COLO829 (cell line): ENCODE measurements around the gene SERPINB1.
"Not testable (repeated sequence)": the region's sequence is repeated elsewhere in the genome, so short reads cannot be mapped to it uniquely, and the experiment has no call there.

Source experiments
- DNase-seq: peaks from one replicate; pipeline ENCODE4 v3.0.0; 2012; ENCODE audit warnings: low spot score

The SERPINB1 gene

DNA sequence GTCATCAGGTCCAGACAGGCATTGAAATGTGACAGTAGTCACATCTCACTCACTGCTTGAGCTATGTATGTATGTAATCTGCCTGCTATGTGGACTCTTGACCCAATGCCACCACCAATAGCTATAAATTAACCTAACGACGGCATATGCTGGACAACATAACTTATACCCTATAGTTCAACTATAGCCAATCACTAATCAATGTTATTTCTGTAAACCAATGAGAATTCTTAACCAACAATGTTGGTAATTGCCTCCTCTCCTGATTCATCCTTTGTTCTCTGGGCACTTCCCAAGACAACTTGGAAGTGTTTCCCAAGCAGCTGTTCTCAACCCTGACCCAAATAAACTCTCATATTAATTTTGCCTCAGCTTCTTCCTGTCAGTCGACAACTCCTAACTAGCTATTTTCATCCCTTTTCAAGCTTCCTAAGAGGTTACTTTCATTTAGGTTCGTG is 24.1 kb upstream of the SERPINB1 start:
- no peak for DNase-seq

DNA sequence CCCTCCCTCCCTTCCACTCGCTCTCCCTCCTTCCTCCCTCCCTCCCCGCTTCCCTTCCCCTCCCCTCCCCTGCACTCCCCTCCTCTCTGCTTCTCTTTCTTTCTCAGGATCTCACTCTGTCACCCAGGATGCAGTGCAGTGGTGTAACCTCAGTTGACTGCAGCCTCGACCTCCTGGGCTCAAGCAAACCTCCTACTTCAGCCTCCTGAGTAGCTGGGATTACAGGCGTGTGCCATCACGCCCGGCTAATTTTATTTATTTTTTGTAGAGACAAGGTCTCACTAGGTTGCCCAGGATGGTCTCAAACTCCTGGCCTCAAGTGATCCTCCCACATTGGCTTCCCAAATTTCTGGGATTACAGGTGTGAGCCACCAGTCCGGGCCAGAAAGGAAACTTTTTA is 23.6 kb upstream of the SERPINB1 start:
- DNase-seq = no peak

GRCh38 chr6:2863901-2864300 is 22.2 kb upstream of the SERPINB1 start:
- DNase-seq = no peak

DNA sequence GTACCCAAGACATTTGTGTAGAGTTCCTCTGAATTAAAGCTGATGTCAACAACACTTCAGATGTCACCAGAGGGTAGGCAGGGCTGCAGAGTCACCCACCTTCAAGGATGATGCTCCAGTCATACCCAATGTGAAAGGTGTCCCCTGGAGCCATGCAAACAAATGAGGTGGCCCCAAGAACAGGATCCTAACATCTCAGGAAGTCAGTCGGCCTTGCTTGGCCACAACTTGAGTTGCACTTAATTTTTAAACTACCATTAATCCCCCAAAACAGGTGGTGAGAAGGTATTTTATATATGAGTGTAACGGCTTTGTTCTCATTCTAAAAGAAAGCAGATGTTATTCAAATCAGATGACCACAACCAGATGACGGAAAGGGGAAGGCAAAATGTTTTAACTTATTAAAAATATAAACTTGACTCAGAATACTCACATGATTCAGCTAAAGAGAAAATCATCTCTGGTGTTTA is 21.1 kb upstream of the SERPINB1 start:
- no peak for DNase-seq

GRCh38 chr6:2861822-2862164 is 20.1 kb upstream of the SERPINB1 start:
- DNase-seq = no peak

- DNase-seq = no peak
Measured at GRCh38 chr6:2861060-2861821, 19.6 kb upstream of the SERPINB1 start.

- not testable (repeated sequence) for DNase-seq
Measured at GRCh38 chr6:2860706-2861059, 19.0 kb upstream of the SERPINB1 start.

DNA sequence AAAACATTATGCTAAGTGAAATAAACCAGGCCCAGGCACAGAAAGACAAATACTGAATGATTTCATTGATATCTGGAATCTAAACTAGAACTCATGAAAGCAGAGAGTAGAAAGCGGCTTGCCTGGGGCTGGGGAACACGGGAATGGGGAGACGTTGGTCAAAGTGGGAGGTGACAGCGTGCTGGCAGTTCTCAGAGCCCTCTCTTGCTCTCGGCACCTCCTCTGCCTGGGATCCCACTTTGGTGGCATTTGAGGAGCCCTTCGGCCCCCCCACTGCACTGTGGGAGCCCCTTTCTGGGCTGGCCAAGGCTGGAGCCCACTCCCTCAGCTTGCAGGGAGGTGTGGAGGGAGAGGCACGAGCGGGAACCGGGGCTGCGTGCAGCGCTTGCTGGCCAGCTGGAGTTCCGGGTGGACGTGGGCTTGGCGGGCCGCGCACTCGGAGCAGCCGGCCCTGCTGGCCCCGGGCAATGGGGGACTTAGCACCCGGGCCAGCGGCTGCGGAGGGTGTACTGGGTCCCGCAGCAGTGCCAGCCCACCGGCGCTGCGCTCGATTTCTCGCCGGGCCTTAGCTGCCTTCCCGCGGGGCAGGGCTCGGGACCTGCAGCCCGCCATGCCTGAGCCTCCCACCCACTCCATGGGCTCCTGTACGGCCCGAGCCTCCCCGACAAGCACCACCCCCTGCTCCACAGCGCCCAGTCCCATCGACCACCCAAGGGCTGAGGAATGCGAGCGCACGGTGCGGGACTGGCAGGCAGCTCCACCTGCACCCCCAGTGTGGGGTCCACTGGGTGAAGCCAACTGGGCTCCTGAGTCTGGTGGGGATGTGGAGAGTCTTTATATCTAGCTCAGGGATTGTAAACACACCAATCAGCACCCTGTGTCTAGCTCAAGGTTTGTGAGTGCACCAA is 18.4 kb upstream of the SERPINB1 start:
- not testable (repeated sequence) for DNase-seq

DNA sequence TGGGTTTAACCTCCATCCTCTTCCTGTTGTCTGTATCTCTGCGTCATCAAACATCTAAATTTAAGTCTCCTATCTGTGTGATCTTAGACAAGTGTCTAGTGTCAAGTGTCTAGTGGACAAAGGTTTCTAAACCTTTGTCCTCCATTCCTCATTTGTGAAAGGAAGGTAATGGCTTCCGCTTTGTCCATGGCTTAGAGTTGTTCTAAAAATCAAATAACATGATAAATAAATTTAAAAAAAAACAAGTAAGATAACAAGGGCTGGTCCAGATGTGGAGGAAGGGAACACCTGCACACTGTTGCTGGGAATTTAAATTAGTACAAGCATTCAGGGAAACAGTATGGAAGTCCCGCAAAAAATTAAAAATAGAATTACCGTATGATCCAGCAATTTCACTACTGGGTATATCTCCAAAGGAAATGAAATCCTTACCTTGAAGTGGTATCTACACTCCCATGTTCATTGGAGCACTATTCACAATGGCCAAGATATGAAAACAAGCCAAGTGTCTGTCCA is 17.6 kb upstream of the SERPINB1 start:
- no peak for DNase-seq

- DNase-seq = peak; percentile 50
Measured at GRCh38 chr6:2857580-2858337, 16.1 kb upstream of the SERPINB1 start.

DNA sequence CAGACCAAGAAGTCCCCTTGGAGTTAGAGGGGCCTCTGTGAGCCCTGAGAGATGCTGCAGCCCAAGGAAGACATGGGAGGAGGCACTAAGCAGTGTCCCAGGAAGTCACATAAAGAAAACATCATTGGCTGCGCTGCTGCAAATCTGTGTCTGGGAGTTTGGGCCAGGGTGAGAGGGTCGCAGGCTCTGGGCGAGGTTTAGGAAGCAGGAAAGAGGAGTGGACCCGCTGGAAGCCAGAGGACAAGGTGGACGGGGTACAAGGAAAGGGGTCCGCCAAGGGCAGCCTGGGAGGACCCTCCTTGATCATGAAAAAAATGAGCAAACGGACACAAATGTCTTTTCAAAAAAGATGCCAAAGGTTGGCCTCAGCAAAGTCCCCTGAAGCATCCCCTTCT is 15.5 kb upstream of the SERPINB1 start:
- DNase-seq = no peak

GRCh38 chr6:2855061-2855519 is 13.4 kb upstream of the SERPINB1 start:
- DNase-seq = no peak

GRCh38 chr6:2854396-2854982 is 12.8 kb upstream of the SERPINB1 start:
- DNase-seq = no peak

DNA sequence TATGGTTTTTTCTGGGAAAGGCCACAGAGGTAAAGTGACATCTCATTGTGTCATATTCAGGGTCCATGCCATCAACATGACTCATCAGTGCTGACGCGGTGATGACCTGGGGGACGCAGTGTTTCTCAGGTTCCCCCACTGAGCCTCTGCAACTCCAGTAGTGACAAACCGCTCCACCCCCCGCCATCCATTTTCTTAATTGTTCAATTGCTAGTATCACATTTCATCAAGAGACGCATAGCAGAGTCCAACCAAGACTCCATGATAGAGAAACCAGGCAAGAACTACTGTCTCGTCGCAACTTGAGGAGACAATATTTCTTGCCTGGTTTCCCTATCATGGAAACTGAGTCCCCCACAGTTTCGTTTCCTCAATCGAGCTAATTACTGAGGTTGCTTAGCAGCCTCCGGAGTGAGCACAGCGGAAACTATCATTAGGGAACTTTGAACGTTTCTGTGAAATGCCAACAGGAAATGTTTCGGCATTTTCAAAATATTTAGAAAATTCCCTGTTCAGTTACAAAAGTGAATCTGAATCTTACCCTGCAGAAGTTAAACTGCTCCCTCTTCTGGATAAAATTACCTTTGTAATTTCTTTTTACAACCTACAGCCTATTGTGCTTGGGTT is 12.2 kb upstream of the SERPINB1 start:
- peak; percentile 48 for DNase-seq

DNA sequence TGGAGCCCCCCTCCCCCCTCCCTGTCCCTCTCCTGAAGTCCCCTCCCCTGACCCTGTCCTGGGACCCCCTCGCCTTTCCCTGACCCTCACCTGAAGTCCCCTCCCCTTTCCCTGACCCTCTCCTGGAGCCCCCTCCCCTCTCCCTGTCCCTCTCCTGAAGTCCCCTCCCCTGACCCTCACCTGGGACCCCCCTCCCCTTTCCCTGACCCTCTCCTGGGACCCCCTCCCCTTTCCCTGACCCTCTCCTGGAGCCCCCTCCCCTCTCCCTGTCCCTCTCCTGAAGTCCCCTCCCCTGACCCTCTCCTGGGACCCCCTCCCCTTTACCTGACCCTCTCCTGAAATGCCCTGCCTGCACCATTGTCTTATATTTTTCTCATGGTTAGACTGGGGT is 11.7 kb upstream of the SERPINB1 start:
- not testable (repeated sequence) for DNase-seq

DNA sequence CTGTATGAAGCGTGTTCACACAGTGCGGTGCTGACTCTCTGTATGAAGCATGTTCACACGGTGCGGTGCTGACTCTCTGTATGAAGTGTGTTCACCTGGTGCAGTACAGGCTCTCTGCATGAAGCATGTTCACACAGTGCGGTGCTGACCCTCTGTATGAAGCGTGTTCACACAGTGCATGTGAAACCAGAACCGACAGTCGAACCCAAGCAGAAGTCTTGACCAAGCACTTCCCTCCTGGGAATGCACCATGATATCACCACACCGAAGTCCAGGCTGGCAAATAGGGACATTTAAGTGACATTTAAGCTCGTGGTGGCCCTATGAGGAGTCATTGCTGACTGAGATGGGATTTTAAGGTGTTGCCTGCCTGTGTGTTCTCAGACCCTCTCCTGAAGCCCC is 11.3 kb upstream of the SERPINB1 start:
- DNase-seq = no peak

- no peak for DNase-seq
Measured at GRCh38 chr6:2852514-2852855, 10.8 kb upstream of the SERPINB1 start.

GRCh38 chr6:2851727-2852513 is 10.3 kb upstream of the SERPINB1 start:
- DNase-seq = no peak

DNA sequence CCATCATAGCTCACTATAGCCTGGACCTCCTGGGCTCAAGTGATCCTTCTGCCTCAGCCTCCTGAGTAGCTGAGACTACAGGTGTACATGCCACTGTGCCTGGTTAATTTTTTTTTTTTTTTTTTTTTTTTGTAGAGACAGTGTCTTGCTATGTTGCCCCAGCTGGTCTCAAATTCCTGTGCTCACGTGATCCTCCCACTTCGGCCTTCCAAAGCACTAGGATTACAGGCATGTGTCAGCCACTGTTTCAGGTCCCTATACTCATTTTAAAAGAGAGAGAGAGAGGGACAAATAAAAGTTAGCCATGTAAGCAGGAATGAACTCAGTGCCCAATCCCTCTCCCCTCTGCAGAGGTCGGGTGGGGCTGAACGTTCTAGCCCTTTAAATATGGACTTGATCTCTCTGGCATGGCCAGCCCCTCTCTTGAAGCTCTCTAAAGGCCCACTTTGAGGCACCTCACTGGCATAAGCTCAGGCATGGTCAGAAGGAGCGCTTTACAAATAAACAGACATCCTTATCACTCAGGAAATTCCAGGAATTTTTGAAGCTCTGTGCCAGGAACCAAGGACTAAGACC is 9.0 kb upstream of the SERPINB1 start:
- DNase-seq = peak; percentile 30

- DNase-seq = no peak
Measured at GRCh38 chr6:2848851-2849250, 7.2 kb upstream of the SERPINB1 start.
